DOHH2 (cell line): ENCODE results near the gene CCDC17.

Experiments
- H3F3A ChIP-seq: fragments of 200-600 bp; sonication (generic), shearing (Covaris generic); 2 replicates; pipeline ENCODE4 v1.6.0; 2016; ENCODE audit warnings: antibody characterized with exemption, mild to moderate bottlenecking; ENCODE audit not compliant: control insufficient read depth, insufficient read depth
- H3K27ac ChIP-seq: fragments of 200-600 bp; sonication (generic); 2 replicates; pipeline ENCODE4 v1.5.1; 2014; ENCODE audit warnings: low read depth, mild to moderate bottlenecking, low read length, moderate library complexity
- H3K27me3 ChIP-seq: fragments of 200-600 bp; sonication (generic); 2 replicates; pipeline ENCODE4 v1.6.1; 2014; ENCODE audit warnings: mild to moderate bottlenecking, low read length, mixed read lengths; ENCODE audit not compliant: control insufficient read depth
- H3K36me3 ChIP-seq: fragments of 200-600 bp; sonication (generic); 2 replicates; pipeline ENCODE4 v1.6.1; 2014; ENCODE audit warnings: mild to moderate bottlenecking, low read length, moderate library complexity, mixed read lengths; ENCODE audit not compliant: control insufficient read depth
- H3K4me1 ChIP-seq: fragments of 200-600 bp; sonication (generic); 2 replicates; pipeline ENCODE4 v1.6.1; 2014; ENCODE audit warnings: mild to moderate bottlenecking, low read length, mixed read lengths; ENCODE audit not compliant: control insufficient read depth
- H3K4me2 ChIP-seq: fragments of 200-600 bp; sonication (generic); 2 replicates; pipeline ENCODE4 v1.6.0; 2014; ENCODE audit warnings: mild to moderate bottlenecking, low read length, moderate library complexity
- H3K4me3 ChIP-seq: fragments of 200-600 bp; sonication (generic); 2 replicates; pipeline ENCODE4 v1.5.1; 2014; ENCODE audit warnings: mild to moderate bottlenecking, low read length, mixed read lengths
- H3K79me2 ChIP-seq: fragments of 200-600 bp; sonication (generic); 2 replicates; pipeline ENCODE4 v1.6.1; 2014; ENCODE audit warnings: mild to moderate bottlenecking, low read length, mixed read lengths; ENCODE audit not compliant: control insufficient read depth
- H3K9me2 ChIP-seq: fragments of 200-600 bp; sonication (generic); replicated peaks from 2 replicates; pipeline ENCODE4 v1.6.1; 2014; ENCODE audit warnings: mild to moderate bottlenecking, low read length, mixed read lengths; ENCODE audit not compliant: control insufficient read depth
- H3K9me3 ChIP-seq: fragments of 200-600 bp; sonication (generic); 2 replicates; pipeline ENCODE4 v1.6.1; 2014; ENCODE audit warnings: antibody characterized with exemption, low read length, mixed read lengths; ENCODE audit not compliant: control insufficient read depth, insufficient read depth
- H4K20me1 ChIP-seq: fragments of 200-600 bp; sonication (generic); 2 replicates; pipeline ENCODE4 v1.6.0; 2014; ENCODE audit warnings: low read depth, mild to moderate bottlenecking, antibody characterized with exemption, low read length, moderate library complexity; ENCODE audit not compliant: control insufficient read depth, insufficient read depth
- CTCF ChIP-seq: fragments of 200-600 bp; sonication (generic); IDR thresholded peaks from one replicate; pipeline ENCODE4 v1.5.1; 2014; ENCODE audit warnings: antibody characterized with exemption, mild to moderate bottlenecking, low read depth, low read length; ENCODE audit not compliant: poor library complexity, severe bottlenecking
- EZH2phosphoT487 ChIP-seq: fragments of 200-600 bp; sonication (generic); IDR thresholded peaks from 2 replicates; pipeline ENCODE4 v1.6.1; 2017; ENCODE audit warnings: borderline replicate concordance, mild to moderate bottlenecking, antibody characterized with exemption, low read length, moderate library complexity, mixed read lengths

CCDC17 gene

GRCh38 chr1:45619149-45619921, 4.5 kb downstream of the CCDC17 start:
- Histone ChIP-seq H3K4me1 (peaks cover 18% of the 10 kb centered on the region), H3K4me3 (no peak overlapping the region), H3K79me2 (no peaks in the 10 kb centered on the region), H4K20me1 (peaks cover 7% of the 10 kb centered on the region), H3K4me2 (no peak overlapping the region), H3K9me2 (no peaks in the 10 kb centered on the region), H3K27me3 (no peaks in the 10 kb centered on the region), H3K36me3 (peaks cover 76% of the 10 kb centered on the region), H3K9me3 (no peaks in the 10 kb centered on the region), H3K27ac (no peak overlapping the region; the same call in 1 of the 2 replicates), H3F3A (peaks cover 62% of the 10 kb centered on the region)
- no peak for TF ChIP-seq EZH2phosphoT487
- TF ChIP-seq CTCF = no peak

GRCh38 chr1:45617618-45618017, 6.2 kb downstream of the CCDC17 start:
- Histone ChIP-seq H3K27ac (no peak overlapping the region), H3K36me3 (peaks cover 86% of the 10 kb centered on the region), H3K27me3 (no peaks in the 10 kb centered on the region), H3F3A (peaks cover 69% of the 10 kb centered on the region), H3K79me2 (peaks cover 6% of the 10 kb centered on the region), H3K4me2 (no peak overlapping the region), H3K9me2 (no peaks in the 10 kb centered on the region), H4K20me1 (peaks cover 13% of the 10 kb centered on the region), H3K9me3 (no peaks in the 10 kb centered on the region), H3K4me3 (no peak overlapping the region), H3K4me1 (peaks cover 35% of the 10 kb centered on the region)
- TF ChIP-seq CTCF (no peak), EZH2phosphoT487 (no peak)

- Histone ChIP-seq H3K9me2 (no peaks in the 10 kb centered on the region), H4K20me1 (peaks cover 14% of the 10 kb centered on the region), H3K79me2 (peaks cover 14% of the 10 kb centered on the region), H3K36me3 (peaks cover 94% of the 10 kb centered on the region), H3K27ac (no peak overlapping the region), H3K4me1 (peaks cover 42% of the 10 kb centered on the region), H3F3A (peaks cover 68% of the 10 kb centered on the region), H3K4me3 (no peak overlapping the region), H3K4me2 (no peak overlapping the region), H3K9me3 (no peaks in the 10 kb centered on the region), H3K27me3 (no peaks in the 10 kb centered on the region)
- TF ChIP-seq EZH2phosphoT487 (no peak), CTCF (no peak)
Measured at GRCh38 chr1:45615885-45616284, 8.0 kb downstream of the CCDC17 start.
